Brain pericyte (primary cell): Measurements from ENCODE around the gene TLR3.

Experiments
- DNase-seq: peaks from one replicate; pipeline ENCODE4 v3.0.0-alpha.2; 2012; ENCODE audit warnings: low read depth, low spot score

The TLR3 gene

DNA sequence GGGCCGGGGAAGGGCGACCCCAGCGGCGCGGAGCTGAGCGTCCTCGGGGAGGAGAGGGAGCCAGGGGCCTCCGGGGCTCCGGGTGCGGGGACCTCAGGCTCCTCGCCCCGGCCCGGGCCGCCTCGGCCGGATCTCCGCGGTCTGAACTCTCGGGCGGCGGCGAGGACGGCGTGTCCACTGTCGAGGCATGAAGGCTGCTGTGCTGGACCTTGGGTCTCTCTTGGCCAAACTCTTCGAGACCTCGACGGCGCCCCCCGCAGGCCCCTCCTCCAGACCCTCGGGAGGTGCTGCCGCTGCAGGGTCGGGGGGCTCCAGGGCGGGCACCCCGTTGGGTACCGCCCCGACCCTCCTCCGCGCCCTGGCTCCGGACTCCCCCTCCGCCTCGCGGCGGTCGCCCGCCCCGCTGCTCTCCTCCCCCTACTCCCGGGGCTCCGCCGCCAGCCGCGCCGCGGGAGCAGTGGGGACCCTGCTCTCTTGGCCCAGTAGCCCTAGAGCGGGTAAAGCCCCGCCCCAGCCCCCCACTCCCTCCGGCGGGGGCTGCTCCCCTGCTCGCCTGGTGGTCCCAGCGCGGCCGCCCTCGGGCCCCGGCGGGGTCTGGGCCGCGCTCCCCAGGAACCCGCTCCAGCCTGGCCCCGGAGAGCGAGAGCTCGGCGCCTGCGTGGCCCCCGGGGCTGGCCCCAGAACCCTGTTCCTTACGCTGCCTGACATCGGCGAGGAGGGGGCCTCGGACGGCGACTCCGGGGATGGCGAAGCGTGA lies 36.1 kb downstream of the TLR3 start:
- no peak for DNase-seq

DNA sequence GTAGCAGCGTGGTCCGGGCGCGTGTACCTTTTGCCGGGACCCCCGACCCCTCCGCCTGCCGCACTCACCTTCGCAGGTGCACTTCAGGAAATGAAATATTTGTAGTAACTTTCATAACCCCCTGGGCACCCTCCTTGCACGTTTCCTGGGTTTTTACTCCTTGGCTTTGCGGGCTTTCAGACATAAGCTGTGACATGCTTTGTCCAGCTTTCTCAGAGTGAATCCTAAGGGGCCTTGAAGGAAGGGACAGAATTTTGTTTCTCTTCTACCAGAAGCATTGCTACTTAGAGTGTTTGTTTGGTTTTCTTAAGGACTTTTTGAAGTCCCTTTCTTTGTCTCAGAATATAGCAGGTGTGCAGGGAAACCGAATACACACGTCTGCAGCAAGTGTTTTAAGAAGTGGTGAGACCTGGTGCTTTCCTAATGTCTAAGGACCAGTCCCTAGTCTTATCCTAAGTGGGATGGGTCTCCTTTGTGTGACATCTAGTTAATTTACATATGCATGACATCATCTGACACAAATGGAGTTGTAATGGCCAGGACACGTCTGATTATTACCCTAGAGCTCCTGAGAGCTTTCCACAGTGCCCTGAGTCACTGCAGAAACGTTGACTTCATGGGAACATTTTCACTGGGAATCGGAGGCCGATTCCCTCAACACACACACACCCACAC lies 36.8 kb downstream of the TLR3 start:
- no peak for DNase-seq

DNA sequence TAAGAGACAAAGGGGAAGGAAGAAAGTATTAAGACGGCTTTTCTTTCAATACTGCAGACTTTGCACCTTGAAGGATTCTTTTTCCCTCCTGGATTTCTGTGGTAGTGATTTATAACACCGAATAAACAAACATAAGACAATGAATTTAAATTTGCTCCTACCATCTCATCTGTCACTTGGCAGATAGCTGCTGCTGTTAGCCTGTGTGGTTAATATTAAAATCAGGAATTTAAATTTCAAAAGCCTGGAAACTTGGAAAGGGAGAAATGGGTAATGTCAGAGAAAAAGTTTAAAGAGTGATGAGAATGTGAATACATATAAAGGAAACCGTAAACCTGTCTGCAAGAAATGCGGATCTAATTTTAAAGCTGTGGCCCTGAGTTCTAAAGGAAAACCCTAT lies 39.0 kb downstream of the TLR3 start:
- DNase-seq: no peak

DNA sequence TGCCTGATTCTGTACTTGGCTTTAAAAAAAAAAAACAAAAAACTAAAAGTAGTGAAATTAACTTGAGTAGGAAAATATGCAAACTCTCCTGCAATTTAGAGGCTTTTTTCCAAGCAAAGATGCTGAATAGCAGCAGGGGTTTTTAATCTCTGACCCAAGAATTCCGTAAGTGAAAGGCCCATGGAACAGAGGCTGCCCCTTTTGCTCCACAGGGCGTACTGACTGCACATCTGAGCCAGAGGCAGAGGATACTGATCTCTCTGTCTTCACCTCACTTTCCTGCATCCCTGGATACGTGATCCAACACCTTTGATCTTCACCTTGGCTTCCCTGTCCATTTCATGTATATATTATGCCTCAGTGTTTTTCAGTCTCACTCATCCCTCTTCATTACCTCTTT lies 39.4 kb downstream of the TLR3 start:
- no peak for DNase-seq

DNA sequence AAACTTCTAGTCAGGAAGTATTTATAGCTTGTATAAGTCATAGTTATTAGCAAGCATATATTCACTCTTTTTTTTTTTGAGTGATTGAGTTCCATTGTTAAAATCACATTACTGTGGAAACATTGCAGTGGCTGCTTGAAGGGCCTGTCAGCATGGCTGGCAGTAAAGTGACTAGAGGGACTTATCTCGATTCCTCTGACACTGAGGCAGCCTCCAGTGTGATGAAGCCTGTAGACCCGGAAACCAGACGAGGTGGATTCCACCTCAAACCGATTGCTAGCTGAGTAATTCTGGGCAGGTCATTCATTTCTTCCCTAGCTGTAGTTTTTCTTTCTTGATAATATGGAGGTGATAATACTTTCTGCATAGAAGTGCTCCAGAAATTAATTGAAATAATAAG lies 40.3 kb downstream of the TLR3 start:
- DNase-seq: no peak

DNA sequence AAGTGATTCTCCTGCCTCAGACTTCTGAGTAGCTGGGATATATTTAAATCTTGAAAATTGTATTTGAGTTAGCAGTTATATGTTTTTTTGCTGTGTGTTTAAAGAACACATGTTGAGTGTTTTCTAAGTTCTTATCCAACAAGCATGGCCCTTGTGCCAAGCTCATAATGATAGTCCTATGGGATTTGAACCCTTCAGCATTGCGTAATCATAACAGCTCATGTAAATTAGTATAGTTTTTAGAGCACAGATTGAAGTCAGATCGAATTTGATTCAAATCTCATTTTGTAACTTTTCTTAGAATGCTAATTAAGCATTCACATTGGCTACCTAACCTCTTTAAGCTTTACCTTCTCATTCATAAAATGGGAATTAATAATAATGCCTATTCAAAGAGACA lies 47.7 kb downstream of the TLR3 start:
- no peak for DNase-seq

DNA sequence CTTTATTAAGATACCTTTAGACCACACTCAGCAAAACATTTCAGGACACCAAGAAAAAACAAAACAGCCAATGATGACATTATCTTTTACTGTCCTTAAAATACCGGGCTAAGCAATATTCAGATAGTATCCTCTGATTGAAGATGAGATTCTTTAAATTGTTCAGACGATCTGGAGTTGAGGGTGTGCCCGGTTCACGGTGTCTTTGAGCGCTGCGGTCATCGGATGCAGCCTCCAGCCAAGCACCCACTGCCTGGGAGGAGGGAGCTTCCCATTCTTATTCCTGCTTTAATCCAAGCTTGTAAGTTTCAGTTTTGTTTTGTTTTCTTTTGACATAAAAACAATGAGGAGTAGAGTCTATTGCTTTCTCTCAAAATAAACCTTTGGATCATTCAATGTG lies 49.6 kb downstream of the TLR3 start:
- no peak for DNase-seq

DNA sequence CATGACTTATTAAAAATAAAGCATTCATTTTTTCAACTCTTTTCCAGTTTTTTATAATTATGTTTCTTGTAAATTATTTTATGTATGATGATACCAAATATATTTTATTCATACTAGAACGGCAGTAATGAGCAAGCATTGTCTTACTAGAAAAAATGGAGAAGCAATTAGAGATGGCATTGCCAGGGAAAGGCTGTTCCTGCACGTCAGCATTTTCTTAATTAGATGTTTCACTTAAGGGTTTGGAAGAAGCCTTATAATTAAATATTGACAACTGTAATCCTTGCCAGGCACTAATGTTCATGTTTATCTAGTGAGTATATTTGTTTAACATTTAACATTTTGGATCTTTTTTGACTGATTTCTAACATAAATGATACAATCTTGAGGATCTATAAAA lies 52.1 kb downstream of the TLR3 start:
- DNase-seq: no peak

DNA sequence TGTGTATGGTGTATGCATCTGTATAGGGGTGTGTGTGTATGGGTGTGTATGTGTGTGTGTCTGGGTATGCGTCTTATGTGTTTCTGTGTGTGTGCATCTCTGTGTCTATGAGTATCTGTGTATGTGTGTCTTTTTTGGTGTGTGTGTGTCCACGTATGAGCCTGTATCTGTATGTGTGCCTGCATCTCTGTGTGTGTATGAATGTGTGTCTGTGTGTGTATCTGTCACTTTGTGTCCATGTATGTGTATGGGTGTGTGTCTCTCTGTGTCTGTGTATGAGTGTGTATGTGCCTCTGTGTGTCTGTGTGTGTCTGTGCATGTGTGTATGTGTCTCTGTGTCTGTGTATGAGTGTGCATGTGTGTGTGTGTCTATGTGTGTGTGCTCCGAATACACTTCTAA lies 59.9 kb downstream of the TLR3 start:
- no peak for DNase-seq

DNA sequence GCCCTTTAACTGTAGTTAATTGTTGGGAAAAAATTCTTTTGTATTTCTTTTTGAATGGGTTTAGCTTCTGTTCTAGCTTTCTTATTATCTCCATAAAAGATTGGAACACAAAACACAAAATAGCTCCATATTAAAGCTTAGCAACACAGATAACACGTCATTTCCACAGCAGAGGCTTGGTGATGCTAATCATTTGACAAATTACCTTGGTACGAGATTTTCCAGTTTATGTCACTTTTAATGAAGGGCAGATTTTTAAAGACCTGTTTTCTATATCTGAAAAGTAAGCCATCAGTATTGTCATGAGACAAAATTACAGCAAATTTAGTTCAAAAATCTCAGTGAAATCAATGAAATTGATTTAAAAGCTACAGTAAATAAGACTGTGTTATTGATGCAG lies 63.0 kb downstream of the TLR3 start:
- DNase-seq: no peak

DNA sequence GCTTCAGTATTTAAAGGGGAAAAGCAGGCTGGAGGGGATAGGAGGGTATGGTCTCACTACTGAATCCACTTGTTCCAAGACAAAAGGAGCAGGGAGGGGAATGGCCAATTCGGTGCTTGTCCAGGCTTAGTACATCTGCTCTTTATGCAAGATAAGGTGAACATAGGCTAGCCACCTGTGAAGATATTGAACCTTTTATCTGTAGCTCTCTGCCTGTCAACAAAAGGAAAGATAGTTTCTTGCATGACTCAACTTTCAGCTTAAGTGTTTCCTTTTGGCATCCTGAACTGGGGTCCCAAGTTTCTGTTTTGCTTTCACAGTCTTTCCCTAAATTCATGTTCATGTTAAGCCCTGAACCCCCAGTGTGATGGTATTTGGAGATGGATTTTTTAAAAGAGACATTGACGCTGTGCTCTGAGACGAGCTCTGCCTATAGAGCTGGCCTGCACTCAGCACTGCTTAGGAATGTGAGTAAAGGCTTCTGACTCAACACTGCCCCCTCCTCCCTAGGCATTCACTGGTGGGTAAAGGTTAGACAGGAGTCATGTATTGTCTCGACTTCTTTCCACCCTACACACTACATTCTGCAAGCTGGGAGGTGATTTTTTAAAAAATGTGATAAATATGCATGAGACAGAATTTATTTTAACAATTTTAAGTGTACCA lies 63.8 kb downstream of the TLR3 start:
- no peak for DNase-seq

DNA sequence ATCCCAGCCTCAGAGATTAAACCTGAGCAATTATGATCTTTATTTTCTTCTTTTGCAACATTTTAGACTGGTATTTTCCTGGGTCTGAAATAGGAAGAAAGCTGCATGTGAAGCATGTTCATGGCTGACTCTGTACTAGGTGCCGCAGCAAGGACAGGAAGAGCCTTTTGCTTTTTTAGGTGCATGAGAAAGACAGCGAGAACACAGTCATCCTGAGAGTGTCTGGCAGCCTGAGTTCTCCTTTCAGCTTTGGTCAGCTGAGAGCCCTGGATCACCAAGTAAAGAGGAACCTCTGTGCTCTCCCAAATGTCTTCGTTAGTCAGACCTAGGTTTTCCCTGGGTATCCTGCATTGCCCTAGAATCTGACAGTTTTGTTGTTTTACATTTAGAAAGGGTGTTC lies 65.3 kb downstream of the TLR3 start:
- no peak for DNase-seq

DNA sequence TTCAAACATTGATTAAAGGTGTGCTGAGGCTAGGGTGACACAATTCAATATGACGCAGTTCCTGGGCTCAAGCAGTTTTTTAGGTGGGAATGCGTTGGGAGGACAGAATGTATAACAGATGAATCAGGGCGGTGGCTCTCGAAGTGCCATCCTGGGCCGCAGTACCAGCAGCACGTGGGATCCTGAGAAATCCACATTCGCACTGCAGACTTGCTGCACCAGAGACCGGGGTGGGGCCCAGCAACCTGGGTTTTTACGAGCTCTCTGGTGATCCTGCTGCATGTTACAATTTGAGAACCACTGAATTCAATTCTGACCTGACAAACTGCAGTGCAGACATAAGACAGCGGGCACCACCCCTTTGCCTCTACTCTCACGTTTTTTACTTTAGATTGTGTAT lies 65.9 kb downstream of the TLR3 start:
- no peak for DNase-seq

DNA sequence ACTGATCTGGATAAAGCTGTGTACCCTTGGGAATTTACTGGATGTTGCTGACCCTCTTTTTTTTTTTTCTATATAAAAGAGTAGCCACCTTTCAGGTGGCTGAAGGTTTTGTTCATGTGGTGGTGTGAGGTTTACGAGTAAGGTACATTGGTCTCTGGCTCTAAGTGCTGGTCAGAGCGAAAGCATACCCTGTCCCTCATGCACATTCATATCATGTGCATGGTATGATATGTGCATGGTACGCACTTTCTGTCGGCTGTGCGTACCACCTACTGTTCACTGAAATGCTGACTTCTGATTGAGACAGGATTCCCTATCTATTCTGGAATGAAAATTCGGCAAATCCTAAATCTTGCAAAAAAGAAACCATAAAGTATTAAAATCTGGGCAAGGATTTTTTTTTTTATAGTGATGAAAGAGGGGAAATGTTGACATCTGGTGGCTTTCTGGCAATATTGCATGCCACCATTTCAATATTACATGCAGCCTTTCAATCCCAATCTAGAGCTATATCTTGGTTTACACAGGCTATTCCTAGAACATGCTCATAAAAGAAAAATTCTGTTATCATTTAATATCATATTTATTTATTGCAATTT lies 68.3 kb downstream of the TLR3 start:
- no peak for DNase-seq
